Fibroblast of the aortic adventitia (primary cell): ENCODE measurements around the gene TMEM213. TPM values are rescaled to one million over a fixed set of nuclear protein-coding genes. Genes with fewer than 3 reads are reported as not detected.

ENCODE experiments used
- DNase-seq: peaks from one replicate; pipeline ENCODE4 v3.0.0-alpha.2; 2010; ENCODE audit warnings: low read depth
- H3K4me3 ChIP-seq: 2 replicates; pipeline ENCODE4 v1.5.1; 2011; ENCODE audit warnings: low read depth, mild to moderate bottlenecking, control low read depth, low read length, moderate library complexity
- CTCF ChIP-seq: IDR thresholded peaks from 2 replicates; pipeline ENCODE4 v1.5.1; 2011; ENCODE audit warnings: mild to moderate bottlenecking, low read length, control low read depth, inconsistent platforms; ENCODE audit not compliant: insufficient read depth
- total RNA-seq: library from RNA; depleted of rRNA; stranded (reverse); fragments of >200 nt; gene quantifications from 2 replicates; pipeline ENCODE4 v1.2.3, GENCODE V29; 2012; ENCODE audit warnings: low replicate concordance

The TMEM213 gene
- total RNA-seq, 1 donor = not detected

DNA sequence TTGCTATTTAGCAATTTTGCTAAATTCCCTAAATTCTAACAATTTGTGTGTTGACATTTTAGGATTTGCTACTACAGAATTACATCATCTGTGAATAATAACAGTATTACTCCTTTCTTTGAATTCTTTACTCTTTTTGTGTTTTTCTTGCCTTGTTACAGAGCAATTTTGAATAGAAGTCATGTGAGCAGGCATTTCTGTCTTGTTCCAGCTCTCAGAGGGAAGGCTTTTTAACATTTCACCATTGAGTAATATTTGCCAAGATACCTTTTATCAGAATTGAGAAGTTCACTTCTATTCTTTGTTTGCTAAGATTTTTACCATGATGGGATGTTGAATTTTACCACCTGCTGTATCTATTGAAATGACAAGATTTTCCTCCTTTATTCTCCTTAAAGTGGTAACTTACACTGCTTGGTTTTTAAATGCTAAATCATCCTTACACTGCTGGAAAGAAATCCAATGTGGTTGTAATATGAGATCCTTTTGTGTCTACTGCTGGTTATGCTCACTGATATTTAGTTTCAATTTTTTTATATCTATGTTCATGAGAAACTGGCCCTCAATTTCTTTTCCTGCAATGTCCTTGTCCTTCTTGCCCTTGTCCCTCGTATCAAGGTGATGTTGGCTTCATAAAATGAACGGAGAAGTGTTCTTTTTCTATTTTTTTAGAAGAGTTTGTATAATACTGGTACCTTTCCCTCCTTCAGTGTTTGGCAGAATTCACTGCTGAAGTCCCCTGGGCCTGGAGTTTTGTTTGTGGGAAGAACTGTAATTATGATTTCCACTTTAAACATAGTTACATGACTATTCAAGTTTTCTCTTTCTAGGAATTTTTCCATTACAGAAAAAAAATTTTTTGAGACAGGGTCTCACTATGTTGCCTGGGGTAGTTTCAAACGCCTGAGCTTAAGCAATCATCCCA is 50.5 kb downstream of the TMEM213 start:
- no peak overlapping the region for H3K4me3 ChIP-seq
- DNase-seq = peak; percentile 66

GRCh38 chr7:138849701-138850100 is 51.9 kb downstream of the TMEM213 start:
- no peak for TF ChIP-seq CTCF
- DNase-seq = no peak
- no peak overlapping the region for H3K4me3 ChIP-seq

More for the DNA sequence above, 50.5 kb downstream of the TMEM213 start:
- TF ChIP-seq CTCF = no peak

DNA sequence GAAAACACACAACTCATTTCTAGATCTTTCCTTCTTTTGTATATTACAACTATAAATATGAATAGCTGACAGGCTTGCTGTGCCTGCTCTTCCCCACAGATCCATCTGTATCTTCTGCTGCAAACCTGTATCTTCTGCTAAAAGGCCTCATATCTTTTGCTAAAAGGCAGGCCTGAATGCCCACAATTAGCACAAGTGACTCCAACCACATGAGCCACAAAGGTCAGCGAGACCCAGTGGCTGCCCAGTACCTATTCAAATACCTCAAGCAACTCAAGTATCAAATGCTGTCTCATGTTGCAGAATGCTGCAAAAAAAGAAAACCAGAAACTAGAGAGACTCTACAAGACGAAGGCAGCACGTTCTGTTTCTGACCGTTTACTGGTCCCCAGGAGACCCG is 54.7 kb downstream of the TMEM213 start:
- no peak for DNase-seq
- no peak for TF ChIP-seq CTCF
- H3K4me3 ChIP-seq = no peak overlapping the region

GRCh38 chr7:138853448-138853847 is 55.7 kb downstream of the TMEM213 start:
- no peak for DNase-seq
- TF ChIP-seq CTCF = no peak
- no peak overlapping the region for H3K4me3 ChIP-seq

DNA sequence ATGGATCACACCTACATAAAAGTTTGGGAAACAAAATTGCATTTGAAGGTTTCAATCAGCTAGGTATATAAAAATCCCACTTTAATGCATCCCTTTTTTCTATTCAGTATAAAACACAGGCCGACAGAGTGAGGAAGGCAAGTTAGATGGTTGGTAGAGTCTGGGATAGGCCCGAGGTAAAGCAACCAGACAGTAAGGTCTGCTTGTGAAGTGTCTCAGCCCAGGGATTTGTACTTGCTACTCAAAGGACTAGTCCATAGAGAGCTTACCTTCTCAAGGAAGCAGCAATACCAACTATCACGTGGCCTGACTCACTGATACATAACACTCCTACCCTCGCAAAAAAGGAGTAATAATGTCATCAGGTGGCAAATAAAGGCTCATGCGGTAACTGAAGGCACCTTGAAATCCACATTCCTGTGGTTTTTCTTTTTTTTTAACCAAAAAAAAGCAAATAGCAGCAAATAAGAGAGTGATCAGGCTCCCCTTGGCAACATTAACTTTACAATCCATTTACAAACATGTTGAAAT is 56.4 kb downstream of the TMEM213 start:
- TF ChIP-seq CTCF = no peak
- no peak for DNase-seq
- H3K4me3 ChIP-seq = no peak overlapping the region

DNA sequence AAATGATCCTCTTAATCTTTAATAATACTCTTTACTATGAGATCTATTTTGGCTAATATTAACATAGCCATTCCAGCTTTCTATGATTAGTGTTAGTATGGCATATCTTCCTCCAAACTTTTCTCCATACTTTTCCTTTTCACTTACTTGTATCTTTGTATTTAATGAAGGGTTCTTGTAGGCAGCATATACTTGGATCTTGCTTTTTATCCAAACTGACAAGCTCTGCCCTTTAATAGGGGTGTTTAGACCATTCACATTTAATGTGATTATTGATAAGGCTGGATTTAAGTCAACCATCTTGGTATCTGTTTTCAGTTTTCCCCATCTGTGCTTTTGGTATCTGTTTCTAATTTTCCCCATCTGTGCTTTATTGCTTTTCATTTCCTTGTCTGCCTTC is 59.9 kb downstream of the TMEM213 start:
- no peak for DNase-seq
- no peak overlapping the region for H3K4me3 ChIP-seq
- no peak for TF ChIP-seq CTCF

GRCh38 chr7:138861051-138861450 is 63.3 kb downstream of the TMEM213 start:
- DNase-seq = no peak
- no peak for TF ChIP-seq CTCF
- H3K4me3 ChIP-seq = no peak overlapping the region
